ENCODE results near the gene METAP1. TPM values are rescaled to one million over a fixed set of nuclear protein-coding genes. Genes with fewer than 3 reads are reported as not detected.
A peak's percentile ranks its signal among the peaks of the same experiment; 100 is the strongest.
"Not testable (repeated sequence)": the region's sequence is repeated elsewhere in the genome, so short reads cannot be mapped to it uniquely, and the experiment has no call there.

Gene METAP1
- polyA plus RNA-seq (ENCODE audit: insufficient read length), result 26.2 TPM

GRCh38 chr4:98995183-98996055 is at the start of gene METAP1:
METAP1 (plus strand) TSS chr4:98995721; CDS start chr4:98995754, 33 bp downstream.
- DNase-seq (ENCODE audit: low read depth), result peak; percentile 52

DNA sequence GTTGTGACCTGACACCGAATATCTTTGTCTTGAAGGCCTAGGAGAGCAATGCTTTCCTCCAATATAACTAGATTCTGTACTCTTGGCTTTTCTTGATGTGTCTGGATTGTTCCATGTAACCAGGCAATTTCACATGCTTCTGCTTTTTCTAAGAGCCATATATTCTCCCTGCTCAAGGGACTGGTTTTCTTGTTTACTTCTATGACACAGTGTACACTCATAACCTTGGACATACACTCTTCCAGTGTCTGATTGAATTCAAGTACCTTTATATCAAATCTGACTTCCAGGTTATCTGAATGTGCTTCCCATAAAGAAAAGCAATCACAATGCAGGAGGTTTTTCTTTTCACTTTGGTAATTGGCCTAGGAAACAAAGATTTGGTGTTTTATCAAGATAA is 49.2 kb upstream of the METAP1 start:
- no peak for DNase-seq (ENCODE audit: low read depth)

DNA sequence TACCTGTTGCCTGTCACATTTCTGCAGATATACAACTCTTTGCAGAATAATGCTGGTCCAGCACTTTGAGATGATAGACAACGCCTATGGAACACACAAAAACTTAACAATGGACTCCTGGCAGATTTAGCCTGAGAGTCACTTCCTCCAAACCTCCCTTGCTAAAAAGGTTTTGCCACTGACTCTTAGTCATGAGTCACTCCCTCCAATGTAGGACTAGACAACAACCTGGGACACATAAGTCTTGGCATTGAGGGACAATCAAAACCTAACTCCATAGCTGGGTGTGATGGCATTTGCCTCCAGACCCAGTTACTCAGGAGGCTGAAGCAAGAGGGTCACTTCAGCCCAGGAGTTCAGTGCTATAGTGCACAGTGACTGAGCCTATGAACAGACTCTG is 44.6 kb upstream of the METAP1 start:
- DNase-seq (ENCODE audit: low read depth), result no peak

- no peak for DNase-seq (ENCODE audit: low read depth)
Observed at GRCh38 chr4:98951710-98952109, 43.8 kb upstream of the METAP1 start.

- DNase-seq (ENCODE audit: low read depth), result no peak
Observed at GRCh38 chr4:98955229-98955628, 40.3 kb upstream of the METAP1 start.

DNA sequence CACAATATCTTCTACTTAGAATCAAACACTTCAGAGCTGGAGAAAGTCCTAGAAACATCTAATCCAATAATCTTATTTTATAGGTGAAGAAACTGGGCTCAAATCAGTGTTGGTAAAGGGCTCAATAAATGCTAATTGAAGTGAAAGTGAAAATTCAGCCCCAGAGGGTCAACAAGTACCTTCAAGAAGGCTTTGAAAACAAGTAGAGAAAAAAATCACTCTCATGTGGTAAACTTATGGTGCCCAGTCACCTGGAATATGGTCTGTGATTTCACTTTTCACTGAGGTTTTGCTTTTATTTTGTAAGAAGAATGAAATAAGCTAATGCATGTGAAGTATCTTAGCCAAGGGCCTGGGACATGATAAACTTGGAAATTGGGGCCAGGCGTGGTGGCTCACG is 37.5 kb upstream of the METAP1 start:
- DNase-seq (ENCODE audit: low read depth), result no peak

DNA sequence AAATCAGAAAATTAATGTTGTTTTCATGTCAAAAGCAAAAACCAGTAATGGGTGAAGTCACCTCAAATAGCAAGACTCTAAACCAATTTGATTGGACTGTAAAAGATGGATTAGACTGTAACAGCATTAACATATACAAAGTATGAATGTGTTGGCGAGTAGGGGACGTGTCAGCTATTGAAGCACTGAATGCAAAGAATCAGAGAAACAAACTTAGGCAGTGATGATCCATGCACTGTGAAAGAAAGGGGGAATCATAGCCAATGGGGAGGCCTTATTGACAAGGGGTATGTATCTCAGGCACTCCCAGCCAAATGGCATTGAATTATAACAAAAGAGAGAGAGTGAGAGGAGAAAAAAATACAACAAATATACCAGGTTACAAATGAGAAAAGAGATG is 36.1 kb upstream of the METAP1 start:
- DNase-seq (ENCODE audit: low read depth), result no peak

DNA sequence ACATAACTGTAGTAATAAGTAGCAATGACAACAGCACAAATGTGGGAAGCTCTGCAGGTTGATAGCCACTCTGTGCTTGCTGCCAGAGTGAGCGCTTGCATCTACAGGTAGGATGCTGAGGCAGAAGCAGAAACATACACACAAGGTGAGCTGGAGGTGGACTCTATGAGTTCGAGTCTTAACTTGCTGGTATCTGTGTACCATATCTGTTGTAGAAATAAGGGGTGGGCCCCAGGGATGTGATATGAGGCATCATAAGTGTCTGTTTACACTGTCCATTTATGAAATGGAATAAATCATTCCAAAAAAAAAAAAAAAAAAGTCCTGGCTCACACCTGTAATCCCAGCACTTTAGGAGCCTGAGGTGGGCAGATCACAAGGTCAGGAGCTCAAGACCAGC is 33.8 kb upstream of the METAP1 start:
- DNase-seq (ENCODE audit: low read depth), result no peak

DNA sequence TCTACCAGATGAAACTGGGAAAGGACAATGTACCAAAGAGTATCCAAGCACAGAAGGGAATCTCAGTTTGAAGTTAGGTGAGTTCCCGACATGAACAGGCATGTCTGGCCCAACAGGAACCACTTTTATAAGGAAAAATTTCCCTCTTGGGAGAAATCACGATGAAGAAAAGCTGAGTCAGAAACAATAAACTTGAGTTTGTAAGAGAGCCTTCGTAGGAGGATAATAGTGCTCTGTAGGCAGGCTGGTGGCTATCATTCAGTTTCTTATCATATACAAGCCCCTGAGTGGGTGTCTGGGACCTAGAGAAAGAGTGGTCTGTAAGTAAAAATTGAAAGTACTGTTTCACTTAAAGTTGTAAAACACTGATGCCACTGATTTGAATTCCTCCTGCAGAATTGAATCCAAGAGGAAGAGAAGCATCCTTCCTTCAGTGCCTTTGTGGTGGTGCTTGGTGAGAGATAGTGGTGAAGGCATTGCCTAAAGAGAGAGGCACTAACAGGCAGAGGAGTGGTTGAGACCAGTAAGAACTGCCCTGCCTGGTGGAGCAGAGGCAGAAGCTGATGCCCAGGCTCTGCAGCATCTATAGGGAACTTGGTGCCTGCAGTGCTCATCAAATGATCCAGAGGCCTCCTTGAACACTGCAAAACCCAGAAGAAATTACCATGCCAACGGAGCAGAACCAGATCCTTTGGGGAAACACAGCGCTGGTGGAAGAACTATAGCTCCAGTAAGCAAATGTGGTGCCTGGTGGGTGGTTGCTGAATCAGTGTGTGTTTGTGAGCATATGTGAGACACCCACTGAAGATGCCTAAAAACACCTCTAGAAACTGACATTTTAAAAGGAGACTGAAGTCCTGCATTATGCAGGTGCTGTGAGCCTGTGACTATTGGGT is 31.7 kb upstream of the METAP1 start:
- DNase-seq (ENCODE audit: low read depth), result no peak

DNA sequence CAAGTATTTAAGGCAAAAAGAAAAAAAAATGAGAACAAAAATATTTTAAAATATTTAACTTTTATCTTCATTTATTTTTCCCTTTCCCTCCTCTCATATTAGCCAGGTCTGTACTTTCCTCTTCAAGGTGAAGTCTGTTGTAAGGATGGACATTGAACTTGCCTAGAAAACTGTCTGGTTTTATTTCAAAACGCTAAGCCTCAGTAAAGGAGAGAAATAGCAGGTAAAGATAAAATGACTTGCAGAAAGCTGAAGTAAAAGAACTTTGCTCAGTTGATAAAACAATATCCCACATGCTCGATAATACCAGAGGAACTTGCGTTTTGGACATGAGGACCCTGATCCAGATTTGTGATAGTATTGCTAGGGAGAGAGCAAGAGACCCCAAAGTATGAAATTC is 28.6 kb upstream of the METAP1 start:
- no peak for DNase-seq (ENCODE audit: low read depth)

DNA sequence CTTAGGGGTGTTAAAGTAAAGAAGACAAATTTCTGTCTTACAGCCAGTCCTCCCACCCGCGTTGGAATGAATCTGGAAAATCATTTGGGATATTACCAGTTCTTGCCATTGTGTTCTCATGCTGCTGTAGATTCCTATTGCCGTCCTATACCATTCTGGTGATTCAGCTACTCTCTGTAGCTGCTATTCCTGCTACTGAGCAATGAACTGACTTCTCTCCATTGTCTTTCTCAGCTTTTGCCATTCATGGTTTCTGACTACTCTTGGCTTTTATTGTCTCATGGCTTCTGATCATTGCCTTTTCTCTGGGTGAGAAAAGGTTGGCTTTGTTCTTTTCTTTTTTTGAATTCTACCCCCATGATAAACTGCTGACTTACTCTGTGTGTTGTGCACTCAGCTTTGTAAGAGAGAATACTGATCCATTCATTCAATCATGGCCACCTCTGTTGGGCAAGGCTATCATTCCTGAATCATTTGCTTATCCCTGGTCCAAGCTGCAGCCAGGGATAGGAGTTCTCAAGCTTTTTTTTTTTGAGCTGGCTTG is 27.7 kb upstream of the METAP1 start:
- no peak for DNase-seq (ENCODE audit: low read depth)

GRCh38 chr4:98969878-98970785 is 25.4 kb upstream of the METAP1 start:
- DNase-seq (ENCODE audit: low read depth), result no peak

GRCh38 chr4:98976716-98977115 is 18.8 kb upstream of the METAP1 start:
- DNase-seq (ENCODE audit: low read depth), result no peak

- DNase-seq (ENCODE audit: low read depth), result no peak
Observed at GRCh38 chr4:98977557-98977956, 18.0 kb upstream of the METAP1 start.

GRCh38 chr4:98987720-98988119 is 7.8 kb upstream of the METAP1 start:
- DNase-seq (ENCODE audit: low read depth), result no peak

- DNase-seq (ENCODE audit: low read depth), result not testable (repeated sequence)
Observed at GRCh38 chr4:98992835-98993234, 2.7 kb upstream of the METAP1 start.

GRCh38 chr4:98993419-98994071 is 2.0 kb upstream of the METAP1 start:
- DNase-seq (ENCODE audit: low read depth), result no peak

- DNase-seq (ENCODE audit: low read depth), result no peak
Observed at GRCh38 chr4:98994474-98995182, 893 bp upstream of the METAP1 start.

DNA sequence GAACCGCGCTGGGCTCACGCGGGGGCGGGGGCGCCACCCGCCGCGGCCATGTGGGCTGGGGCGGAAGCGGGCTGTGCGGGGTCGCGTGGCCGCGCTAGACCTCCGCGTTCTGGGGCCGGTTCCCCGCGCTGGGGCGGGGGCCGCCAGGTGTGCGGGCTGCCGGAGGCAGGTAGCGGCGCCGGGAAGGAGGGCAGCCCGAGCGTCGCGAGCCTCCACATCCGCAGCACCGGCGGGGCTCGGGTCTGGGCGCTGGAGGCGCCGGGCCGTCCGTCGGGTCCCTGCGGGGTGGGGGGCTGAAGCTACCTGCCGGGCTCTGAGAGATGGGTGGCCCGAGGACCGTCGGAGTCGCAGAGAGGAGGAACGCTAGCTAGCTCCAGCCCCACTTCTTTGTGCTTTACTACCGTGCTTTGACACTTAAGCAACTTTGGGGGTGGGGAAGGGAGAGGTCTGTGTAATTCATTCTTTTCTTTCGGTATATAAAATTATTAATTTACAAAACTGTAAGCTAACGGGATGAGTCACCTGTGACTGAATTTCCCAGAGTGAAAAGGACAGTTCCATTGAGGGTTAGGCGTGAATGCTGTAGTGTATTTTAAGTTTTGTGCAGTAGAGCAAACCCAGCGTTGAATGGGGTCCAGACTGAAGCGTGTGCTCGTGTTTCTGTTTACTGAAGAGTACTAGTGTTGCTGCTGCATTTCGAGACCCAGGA is 689 bp downstream of the METAP1 start:
- no peak for DNase-seq (ENCODE audit: low read depth)

DNA sequence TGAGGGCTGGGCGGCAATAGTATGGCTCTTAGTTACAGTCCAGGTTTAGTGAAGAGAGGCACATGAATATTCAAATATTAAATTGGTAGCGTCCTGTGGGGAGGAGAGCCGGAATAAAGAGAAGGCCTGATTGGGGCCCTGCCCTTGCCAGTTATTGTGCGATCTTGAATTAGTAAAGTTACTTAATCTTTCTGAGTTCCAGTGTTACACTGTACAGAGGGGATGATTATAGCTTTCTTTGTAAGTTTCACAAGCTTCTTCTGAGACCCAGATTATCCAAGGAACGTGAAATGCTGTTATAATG is 1.2 kb downstream of the METAP1 start:
- DNase-seq (ENCODE audit: low read depth), result no peak

Measured in forelimb muscle (tissue), 1 donor.